Trophoblast cell (in vitro differentiated cells and primary cell): ENCODE results near the gene PRIM2.
"Not testable (repeated sequence)": the region's sequence is repeated elsewhere in the genome, so short reads cannot be mapped to it uniquely, and the experiment has no call there.

Experiments
- DNase-seq, 2 donors: peaks; one replicate each; pipeline ENCODE4 v3.0.0-alpha.2; 2016
- H2AFZ ChIP-seq: 2 replicates; pipeline ENCODE4 v1.6.1; 2013; ENCODE audit warnings: low read length, moderate library complexity, mild to moderate bottlenecking; ENCODE audit not compliant: insufficient read depth, poor library complexity
- H2AK5ac ChIP-seq: 2 replicates; pipeline ENCODE4 v1.6.1; 2013; ENCODE audit warnings: mild to moderate bottlenecking, low read length
- H2BK120ac ChIP-seq: 2 replicates; pipeline ENCODE4 v1.6.1; 2013; ENCODE audit warnings: low read length, mild to moderate bottlenecking, moderate library complexity; ENCODE audit not compliant: insufficient read depth, poor library complexity
- H2BK12ac ChIP-seq: 2 replicates; pipeline ENCODE4 v1.6.1; 2013; ENCODE audit warnings: mild to moderate bottlenecking, low read length, moderate library complexity
- H2BK5ac ChIP-seq: 2 replicates; pipeline ENCODE4 v1.6.1; 2013; ENCODE audit warnings: low read length, low read depth, moderate library complexity, mild to moderate bottlenecking; ENCODE audit not compliant: poor library complexity
- H3K14ac ChIP-seq: 2 replicates; pipeline ENCODE4 v1.6.1; 2013; ENCODE audit warnings: mild to moderate bottlenecking, low read length
- H3K18ac ChIP-seq: 2 replicates; pipeline ENCODE4 v1.6.1; 2013; ENCODE audit warnings: mild to moderate bottlenecking, low read length
- H3K23ac ChIP-seq: 2 replicates; pipeline ENCODE4 v1.6.1; 2013; ENCODE audit warnings: low read length
- H3K27ac ChIP-seq: 2 replicates; pipeline ENCODE4 v1.5.1; 2013; ENCODE audit warnings: low read depth, mild to moderate bottlenecking, inconsistent platforms, low read length, moderate library complexity
- H3K27me3 ChIP-seq: 2 replicates; pipeline ENCODE4 v1.6.1; 2013; ENCODE audit warnings: inconsistent platforms, mild to moderate bottlenecking, low read length, moderate library complexity; ENCODE audit not compliant: insufficient read depth
- H3K36me3 ChIP-seq, 2 experiments: 1 replicate in 1 of 2; 2 replicates in 1 of 2; pipeline ENCODE4 v1.6.1; 2013; ENCODE audit warnings: low read length in 2 of 2, mild to moderate bottlenecking in 2 of 2, moderate library complexity in 1 of 2; ENCODE audit not compliant: insufficient read depth in 2 of 2, control insufficient read depth in 1 of 2
- H3K4ac ChIP-seq: 2 replicates; pipeline ENCODE4 v1.6.1; 2013; ENCODE audit warnings: low read depth, mild to moderate bottlenecking, low read length, moderate library complexity
- H3K4me1 ChIP-seq, 2 experiments: 1 replicate in 1 of 2; 2 replicates in 1 of 2; pipeline ENCODE4 v1.6.1; 2013; ENCODE audit warnings: low read length in 2 of 2, mild to moderate bottlenecking in 2 of 2, moderate library complexity in 1 of 2; ENCODE audit not compliant: insufficient read depth in 2 of 2, control insufficient read depth in 1 of 2
- H3K4me2 ChIP-seq: 2 replicates; pipeline ENCODE4 v1.6.1; 2013; ENCODE audit warnings: inconsistent platforms, mild to moderate bottlenecking, low read length, moderate library complexity
- H3K4me3 ChIP-seq: 2 replicates; pipeline ENCODE4 v1.5.1; 2013; ENCODE audit warnings: mild to moderate bottlenecking, low read depth, low read length, inconsistent platforms
- H3K79me1 ChIP-seq: one replicate; pipeline ENCODE4 v1.6.1; 2013; ENCODE audit warnings: low read length
- H3K79me2 ChIP-seq: 2 replicates; pipeline ENCODE4 v1.6.1; 2013; ENCODE audit warnings: low read length, mild to moderate bottlenecking; ENCODE audit not compliant: control insufficient read depth, insufficient read depth, poor library complexity
- H3K9ac ChIP-seq: 2 replicates; pipeline ENCODE4 v1.6.1; 2013; ENCODE audit warnings: mild to moderate bottlenecking, low read length
- H3K9me3 ChIP-seq: 2 replicates; pipeline ENCODE4 v1.6.1; 2013; ENCODE audit warnings: low read depth, mild to moderate bottlenecking, control low read depth, inconsistent platforms, low read length; ENCODE audit not compliant: insufficient read depth
- H4K12ac ChIP-seq: 2 replicates; pipeline ENCODE4 v1.6.1; 2013; ENCODE audit warnings: low read depth, mild to moderate bottlenecking, low read length, moderate library complexity
- H4K8ac ChIP-seq: 2 replicates; pipeline ENCODE4 v1.6.1; 2013; ENCODE audit warnings: low read depth, mild to moderate bottlenecking, low read length, moderate library complexity
- H4K91ac ChIP-seq: one replicate; pipeline ENCODE4 v1.6.1; 2013; ENCODE audit warnings: low read depth, mild to moderate bottlenecking, low read length, moderate library complexity
- WGBS: extraction: QIAGEN DNeasy Blood & Tissue Kit; methylation state at CpG from one replicate; pipeline ENCODE4 v1.1.7; 2013; ENCODE audit warnings: missing lambda C conversion rate; ENCODE audit not compliant: insufficient read length, insufficient coverage; ENCODE audit errors: extremely low coverage; 5-methylcytosine and 5-hydroxymethylcytosine counted together

The PRIM2 gene

DNA sequence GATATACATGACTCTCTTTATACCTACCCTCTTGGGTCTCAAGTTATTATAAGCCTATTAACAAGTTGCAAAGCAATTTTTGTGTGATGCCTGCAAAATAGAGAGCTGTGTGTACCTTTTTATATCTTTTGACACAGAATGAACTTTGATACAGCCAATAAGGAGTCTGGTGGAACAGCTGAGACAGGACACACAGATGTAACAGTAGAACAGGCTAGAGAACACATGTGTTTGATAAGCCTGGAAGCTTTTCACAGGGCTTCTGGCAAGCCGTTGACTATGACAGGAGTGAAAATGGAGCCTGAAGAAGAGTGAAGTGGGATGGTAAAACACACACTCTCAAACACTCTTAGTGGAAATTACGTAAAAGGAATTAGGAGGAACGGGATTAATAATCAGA lies 25.9 kb downstream of the PRIM2 start:
- H2AFZ ChIP-seq, H3K27ac ChIP-seq, H2BK5ac ChIP-seq, H3K4me3 ChIP-seq, H3K18ac ChIP-seq, H3K14ac ChIP-seq, H2AK5ac ChIP-seq, H3K9me3 ChIP-seq, H3K4me2 ChIP-seq, H4K91ac ChIP-seq, H3K79me1 ChIP-seq, H4K12ac ChIP-seq, DNase-seq, H2BK120ac ChIP-seq, H3K36me3 ChIP-seq, H3K4ac ChIP-seq, H3K27me3 ChIP-seq, H4K8ac ChIP-seq, H2BK12ac ChIP-seq, H3K9ac ChIP-seq, H3K4me1 ChIP-seq, H3K23ac ChIP-seq, H3K79me2 ChIP-seq: not testable (repeated sequence)
- WGBS: 100% methylated on average over 2 of the region's 3 CpGs

DNA sequence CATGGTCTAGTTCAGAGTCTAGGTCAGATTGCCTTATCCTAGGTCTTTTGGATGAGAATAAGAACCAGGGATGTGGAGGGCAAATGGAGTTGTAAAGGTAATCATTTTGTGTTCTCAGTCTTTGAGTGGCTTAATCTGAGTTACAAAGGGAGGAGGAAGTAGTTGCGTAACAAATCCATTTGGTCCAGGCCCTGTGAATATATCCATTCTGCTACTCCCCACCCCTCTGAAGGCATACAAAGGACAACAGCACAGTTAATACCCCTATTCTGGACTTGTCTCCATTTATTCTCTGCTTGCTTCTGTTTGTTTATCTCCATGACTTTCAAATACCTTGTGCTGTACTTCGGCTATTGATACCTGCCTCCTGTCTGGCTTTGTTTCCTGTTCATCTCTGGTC lies 29.3 kb downstream of the PRIM2 start:
- not testable (repeated sequence) for H3K4ac ChIP-seq, H4K8ac ChIP-seq, H3K23ac ChIP-seq, H3K9me3 ChIP-seq, H3K18ac ChIP-seq, DNase-seq, H2BK12ac ChIP-seq, H3K4me3 ChIP-seq, H3K79me2 ChIP-seq, H3K9ac ChIP-seq, H4K12ac ChIP-seq, H3K4me1 ChIP-seq, H3K27me3 ChIP-seq, H4K91ac ChIP-seq, H2BK120ac ChIP-seq, H3K27ac ChIP-seq, H2BK5ac ChIP-seq, H3K36me3 ChIP-seq, H3K79me1 ChIP-seq, H2AFZ ChIP-seq, H3K14ac ChIP-seq, H2AK5ac ChIP-seq, H3K4me2 ChIP-seq
- no CpG with 5 or more reads among the region's 2 CpGs for WGBS

DNA sequence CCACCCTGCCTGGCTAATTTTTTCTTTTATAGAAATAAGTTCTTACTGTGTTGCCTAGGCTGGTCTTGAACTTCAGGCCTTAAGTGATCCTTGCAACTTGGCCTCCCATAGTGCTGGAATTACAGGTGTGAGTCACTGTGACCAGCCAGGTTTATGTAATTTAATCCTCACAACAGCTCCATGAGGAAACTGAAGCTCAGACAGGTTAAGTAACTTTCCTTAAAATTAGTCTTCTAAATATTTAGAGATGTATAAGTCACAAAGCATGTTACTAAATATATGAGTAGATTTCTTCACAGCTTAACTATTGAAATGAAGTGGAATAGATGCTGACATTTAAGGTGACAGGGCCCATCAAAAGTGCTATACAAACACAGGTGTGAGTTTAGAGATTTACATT lies 30.2 kb downstream of the PRIM2 start:
- H3K36me3 ChIP-seq, H3K4me2 ChIP-seq, H2AFZ ChIP-seq, H2BK12ac ChIP-seq, H3K9ac ChIP-seq, H3K14ac ChIP-seq, H3K79me1 ChIP-seq, H2BK120ac ChIP-seq, H2BK5ac ChIP-seq, H4K12ac ChIP-seq, H3K4ac ChIP-seq, H3K9me3 ChIP-seq, H3K18ac ChIP-seq, H3K23ac ChIP-seq, H3K79me2 ChIP-seq, H3K4me1 ChIP-seq, H3K4me3 ChIP-seq, H4K8ac ChIP-seq, H2AK5ac ChIP-seq, H4K91ac ChIP-seq, DNase-seq, H3K27me3 ChIP-seq, H3K27ac ChIP-seq: not testable (repeated sequence)

- not testable (repeated sequence) for H3K4me3 ChIP-seq, H3K4me1 ChIP-seq, H2AK5ac ChIP-seq, H3K4me2 ChIP-seq, H3K9me3 ChIP-seq, H3K14ac ChIP-seq, H2BK5ac ChIP-seq, H2AFZ ChIP-seq, H3K79me1 ChIP-seq, H4K8ac ChIP-seq, DNase-seq, H3K9ac ChIP-seq, H3K27ac ChIP-seq, H3K4ac ChIP-seq, H2BK120ac ChIP-seq, H2BK12ac ChIP-seq, H3K36me3 ChIP-seq, H4K12ac ChIP-seq, H3K79me2 ChIP-seq, H4K91ac ChIP-seq, H3K27me3 ChIP-seq, H3K18ac ChIP-seq, H3K23ac ChIP-seq
- WGBS: no CpG with 5 or more reads among the region's 6 CpGs
Observed at GRCh38 chr6:57350443-57350842, 33.0 kb downstream of the PRIM2 start.

DNA sequence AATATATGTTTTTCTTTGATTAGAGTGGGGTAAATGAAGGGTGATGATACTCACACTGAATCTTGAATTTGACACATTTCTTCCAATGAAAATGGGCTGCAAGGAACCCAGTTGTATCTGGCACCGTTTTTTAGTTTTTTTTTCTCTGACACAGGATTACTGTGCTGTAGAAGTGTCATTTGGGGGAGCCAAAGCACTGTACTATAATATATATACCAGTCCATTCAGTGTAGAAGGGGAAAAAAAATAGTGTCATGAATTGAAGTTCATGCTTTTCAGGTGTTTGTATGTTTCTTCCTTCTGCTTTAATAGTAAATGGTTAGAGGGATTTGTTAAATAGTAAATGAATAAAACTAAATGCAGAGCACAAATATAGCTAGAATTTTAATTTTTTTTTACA lies 35.2 kb downstream of the PRIM2 start:
- not testable (repeated sequence) for H2AFZ ChIP-seq, H3K27me3 ChIP-seq, H3K9me3 ChIP-seq, H2BK5ac ChIP-seq, H3K27ac ChIP-seq, H3K79me1 ChIP-seq, H4K12ac ChIP-seq, H3K4me2 ChIP-seq, H3K23ac ChIP-seq, H2BK120ac ChIP-seq, H3K14ac ChIP-seq, H2AK5ac ChIP-seq, H4K91ac ChIP-seq, H3K4ac ChIP-seq, H3K79me2 ChIP-seq, DNase-seq, H2BK12ac ChIP-seq, H3K4me1 ChIP-seq, H3K9ac ChIP-seq, H3K4me3 ChIP-seq, H3K18ac ChIP-seq, H4K8ac ChIP-seq, H3K36me3 ChIP-seq
- no CpG with 5 or more reads among the region's 1 CpG for WGBS
